ENCODE measurements around the gene CNST.

CNST gene

DNA sequence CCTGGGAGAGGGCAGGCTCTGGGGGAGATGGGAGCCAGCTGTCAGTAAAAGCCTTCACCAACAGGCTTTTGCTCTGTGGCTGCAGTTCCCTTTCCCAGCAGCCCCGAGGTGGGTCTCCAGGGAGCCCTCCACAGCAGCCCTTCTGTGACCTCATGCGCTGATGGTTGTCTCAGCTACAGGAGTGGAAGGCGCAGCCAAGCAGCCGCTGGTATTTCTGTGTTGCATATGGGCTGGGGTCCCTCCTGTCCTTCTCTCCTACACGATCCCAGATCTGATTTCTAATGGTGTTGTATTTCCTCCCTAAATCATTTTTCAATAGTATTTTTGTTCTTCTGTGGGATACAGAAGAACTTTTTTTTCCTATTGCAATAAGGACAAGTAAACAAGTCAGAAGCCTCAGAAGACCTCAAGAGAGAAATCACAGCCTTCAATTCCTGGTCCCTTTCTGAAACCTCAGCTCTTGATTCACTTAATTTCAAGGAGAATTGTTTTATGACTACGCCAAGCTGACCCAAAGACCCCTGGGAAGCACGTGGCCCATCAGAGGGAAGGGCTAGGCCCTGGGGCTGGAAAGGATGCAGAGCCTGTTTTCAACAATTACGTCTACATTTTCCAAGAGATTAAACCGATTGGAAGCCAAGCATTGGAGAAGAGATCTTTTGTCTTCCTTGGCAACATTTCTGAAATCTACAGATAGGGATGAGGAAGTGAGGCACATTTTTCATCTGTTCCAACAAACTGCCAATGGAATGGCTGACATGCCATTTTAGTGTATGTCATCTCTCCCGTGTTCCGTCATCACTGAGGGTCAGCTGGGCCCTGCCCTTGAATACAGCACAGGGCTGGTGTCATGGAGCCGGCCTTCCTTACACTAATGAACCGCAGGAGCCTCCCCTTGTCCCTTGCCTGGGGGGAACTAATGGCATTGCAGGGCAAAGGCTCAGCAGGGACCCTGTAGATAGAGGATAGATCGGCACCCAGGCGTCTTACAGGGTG, 115.9 kb downstream of the CNST start:
- CTCF ChIA-PET, result interaction anchor here (1.5 to 6.6 kb wide), 4 partner anchors 8 to 73 kb away, joined by 4 to 61 read pairs (median 13); no protein-coding TSS in a partner anchor
- POLR2A ChIA-PET, result no interaction called here
- no peak overlapping the region for H3K4me3 ChIP-seq (ENCODE audit: low read depth, low read length)

DNA sequence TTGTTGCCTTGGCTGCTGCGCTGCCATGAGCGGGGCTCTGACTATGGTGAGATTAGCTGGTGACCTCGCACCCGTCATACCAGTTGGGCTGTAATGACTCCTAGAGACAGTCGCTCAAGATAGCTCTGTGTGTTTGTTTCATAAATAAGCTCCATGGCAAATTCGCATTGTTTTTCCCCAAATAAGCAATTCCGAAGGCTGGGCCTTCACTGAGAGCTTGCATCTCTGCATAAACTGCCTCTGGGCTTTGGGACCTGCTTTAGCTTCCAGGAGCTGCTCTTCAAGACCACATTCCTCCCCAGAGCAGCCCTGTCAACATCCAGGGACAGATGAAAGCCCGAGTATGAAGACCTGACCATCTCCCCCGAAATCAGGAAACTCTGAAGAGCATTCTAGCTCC, 117.3 kb downstream of the CNST start:
- ChIA-PET POLR2A (no interaction called here), CTCF (interaction anchor here (1.1 to 4.1 kb wide), 4 partner anchors 12 to 72 kb away, joined by 3 to 20 read pairs (median 5); no protein-coding TSS in a partner anchor)
- DNase-seq (ENCODE audit: low read depth, low spot score), result no peak
- TF ChIP-seq, protein P1, sequence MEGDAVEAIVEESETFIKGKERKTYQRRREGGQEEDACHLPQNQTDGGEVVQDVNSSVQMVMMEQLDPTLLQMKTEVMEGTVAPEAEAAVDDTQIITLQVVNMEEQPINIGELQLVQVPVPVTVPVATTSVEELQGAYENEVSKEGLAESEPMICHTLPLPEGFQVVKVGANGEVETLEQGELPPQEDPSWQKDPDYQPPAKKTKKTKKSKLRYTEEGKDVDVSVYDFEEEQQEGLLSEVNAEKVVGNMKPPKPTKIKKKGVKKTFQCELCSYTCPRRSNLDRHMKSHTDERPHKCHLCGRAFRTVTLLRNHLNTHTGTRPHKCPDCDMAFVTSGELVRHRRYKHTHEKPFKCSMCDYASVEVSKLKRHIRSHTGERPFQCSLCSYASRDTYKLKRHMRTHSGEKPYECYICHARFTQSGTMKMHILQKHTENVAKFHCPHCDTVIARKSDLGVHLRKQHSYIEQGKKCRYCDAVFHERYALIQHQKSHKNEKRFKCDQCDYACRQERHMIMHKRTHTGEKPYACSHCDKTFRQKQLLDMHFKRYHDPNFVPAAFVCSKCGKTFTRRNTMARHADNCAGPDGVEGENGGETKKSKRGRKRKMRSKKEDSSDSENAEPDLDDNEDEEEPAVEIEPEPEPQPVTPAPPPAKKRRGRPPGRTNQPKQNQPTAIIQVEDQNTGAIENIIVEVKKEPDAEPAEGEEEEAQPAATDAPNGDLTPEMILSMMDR (IDR thresholded peaks at IDR 0.05; ENCODE audit: insufficient read depth, low read length, missing control alignments), result no peak
- no peak overlapping the region for H3K4me3 ChIP-seq (ENCODE audit: low read depth, low read length)

More for the DNA sequence above, 115.9 kb downstream of the CNST start:
- no peak for DNase-seq (ENCODE audit: low read depth, low spot score)
- TF ChIP-seq, protein P1 (IDR thresholded peaks at IDR 0.05; ENCODE audit: insufficient read depth, low read length, missing control alignments), result no peak

DNA sequence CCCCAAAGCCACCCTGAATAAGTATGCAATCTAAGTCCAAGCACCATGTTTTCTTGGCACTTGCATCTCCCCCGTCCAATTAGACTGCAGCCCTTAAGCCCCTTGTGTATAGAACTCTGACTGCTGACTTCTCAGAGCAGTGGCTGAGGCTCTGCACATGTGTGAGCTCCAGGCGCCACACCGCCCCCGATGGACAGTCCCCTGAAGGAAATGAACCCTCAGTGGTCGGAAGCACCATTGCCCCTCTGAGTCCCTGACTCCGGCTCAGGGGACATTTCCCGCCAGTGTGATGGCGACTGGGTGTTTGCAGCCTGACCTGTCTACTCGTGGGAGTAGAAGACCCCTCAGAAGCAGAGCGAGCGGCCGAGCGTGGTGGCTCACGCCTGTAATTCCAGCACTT, 120.7 kb downstream of the CNST start:
- H3K4me3 ChIP-seq (ENCODE audit: low read depth, low read length), result no peak overlapping the region
- CTCF ChIA-PET, result interaction anchor here (1.0 to 1.3 kb wide), 2 partner anchors 8 to 68 kb away, joined by 3 to 4 read pairs; no protein-coding TSS in a partner anchor
- TF ChIP-seq, protein P1 (IDR thresholded peaks at IDR 0.05; ENCODE audit: insufficient read depth, low read length, missing control alignments), result no peak
- no peak for DNase-seq (ENCODE audit: low read depth, low spot score)
- POLR2A ChIA-PET, result no interaction called here

DNA sequence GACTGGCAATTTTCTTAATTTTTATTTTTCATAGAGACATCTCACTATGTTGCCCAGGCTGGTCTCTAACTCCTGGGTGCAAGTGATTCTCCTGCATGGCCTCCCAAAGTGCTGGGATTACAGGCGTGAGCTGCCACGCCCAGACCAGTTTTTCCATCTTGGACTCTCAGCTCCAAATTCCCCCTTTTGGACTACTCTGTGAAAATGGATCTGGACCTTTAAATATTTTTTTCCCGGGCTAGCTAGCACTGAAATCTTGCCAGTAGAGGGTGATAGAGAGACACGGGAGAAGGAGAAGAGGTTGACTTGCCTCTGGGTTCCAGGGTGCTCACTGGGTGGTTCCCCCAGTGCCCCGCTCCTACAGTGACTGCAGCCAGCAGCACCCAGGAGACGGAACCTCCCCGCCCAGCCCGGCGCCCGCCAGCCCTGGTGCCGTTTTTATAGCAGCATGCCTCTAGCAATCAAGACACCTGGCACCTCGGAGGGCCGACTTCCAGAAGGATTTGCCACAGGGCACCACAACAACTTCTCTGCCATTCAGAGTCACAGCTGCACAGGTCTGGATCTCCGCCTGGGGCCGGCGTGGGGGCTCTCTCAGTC, 123.3 kb downstream of the CNST start:
- POLR2A ChIA-PET, result interaction anchor here (0.5 kb wide), 1 partner anchor 637 kb away, joined by 3 read pairs; no protein-coding TSS in a partner anchor
- TF ChIP-seq, protein P1 (IDR thresholded peaks at IDR 0.05; ENCODE audit: insufficient read depth, low read length, missing control alignments), result peak; percentile 73
- DNase-seq (ENCODE audit: low read depth, low spot score), result no peak
- peak overlapping the region; percentile 50 for H3K4me3 ChIP-seq (ENCODE audit: low read depth, low read length)
- CTCF ChIA-PET, result interaction anchor here (0.6 to 4.4 kb wide), 49 partner anchors 8 to 389 kb away, joined by 3 to 79 read pairs (median 5); partner anchors contain the start of genes CNST, SCCPDH, TFB2M and ZNF670

DNA sequence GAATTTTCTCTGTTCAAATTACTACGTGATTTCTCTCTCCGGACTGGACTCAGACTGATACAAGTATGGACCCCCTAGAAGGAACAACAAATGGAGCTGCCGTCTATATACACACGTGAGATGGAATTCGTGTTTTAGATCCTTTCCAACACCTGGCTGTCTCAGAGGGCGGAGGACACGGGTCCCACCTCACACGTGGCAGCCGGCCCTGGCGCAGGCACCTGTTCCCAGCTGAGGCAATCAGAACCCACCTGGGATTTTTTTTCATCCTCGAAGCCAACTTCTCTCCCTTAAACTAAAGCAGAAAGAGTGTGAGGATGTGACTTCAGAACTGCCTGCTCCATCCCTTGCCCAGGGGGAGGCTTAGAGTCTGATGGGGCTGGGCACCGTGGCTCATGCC, 123.8 kb downstream of the CNST start:
- CTCF ChIA-PET, result interaction anchor here (0.8 to 4.4 kb wide), 33 partner anchors 8 to 197 kb away, joined by 3 to 79 read pairs (median 5); partner anchors contain the start of genes CNST, SCCPDH and TFB2M
- H3K4me3 ChIP-seq (ENCODE audit: low read depth, low read length), result no peak overlapping the region
- DNase-seq (ENCODE audit: low read depth, low spot score), result no peak
- POLR2A ChIA-PET, result no interaction called here
- TF ChIP-seq, protein P1 (IDR thresholded peaks at IDR 0.05; ENCODE audit: insufficient read depth, low read length, missing control alignments), result no peak

All from AG04449 (cell line).